T-helper 1 cell (primary cell): ENCODE measurements around the gene SLX9.

ENCODE experiments used
- DNase-seq, 5 donors: peaks; one replicate each; pipeline ENCODE4 v3.0.0-alpha.2; 2012 to 2020

The SLX9 gene

DNA sequence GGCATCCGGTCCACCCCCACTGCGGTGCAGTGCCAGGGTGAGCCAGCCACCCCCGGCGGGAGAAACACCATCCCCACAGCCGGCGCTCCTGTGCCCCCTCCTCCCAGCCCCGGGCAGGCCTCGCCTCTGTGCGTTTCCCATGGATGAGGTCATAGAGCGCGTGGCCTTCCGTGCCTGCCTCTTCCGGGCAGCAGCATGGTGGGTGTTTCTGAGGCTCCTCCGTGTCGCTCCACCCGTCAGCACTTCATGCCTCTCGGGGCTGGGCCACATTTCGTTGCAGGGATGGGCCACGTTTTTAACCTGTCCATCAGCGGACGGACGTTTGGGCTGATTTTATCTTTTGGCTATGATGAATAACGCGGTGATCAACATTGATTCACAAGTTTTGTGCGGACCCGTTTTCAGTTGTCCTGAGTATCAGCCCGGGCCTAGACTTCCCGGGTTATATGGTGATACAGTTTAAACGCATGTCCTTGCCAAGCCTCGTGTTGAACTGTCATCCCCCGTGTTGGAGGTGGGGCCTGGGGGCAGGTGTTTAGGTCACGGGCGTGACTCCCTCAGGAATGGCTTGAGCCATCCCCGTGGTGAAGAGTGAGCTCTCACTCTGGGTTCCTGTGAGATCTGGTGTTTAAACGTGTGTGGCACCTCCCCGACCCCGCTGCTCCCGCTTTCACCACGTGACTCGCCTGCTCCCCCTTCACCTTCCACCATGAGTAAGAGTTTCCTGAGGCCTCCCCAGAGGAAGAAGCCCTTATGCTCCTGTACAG lies 64.8 kb downstream of the SLX9 start:
- peak in 2 of 5 donors; percentile 1 to 5 for DNase-seq

- DNase-seq: no peak
Measured at GRCh38 chr21:45006536-45007095, 66.8 kb downstream of the SLX9 start.

DNA sequence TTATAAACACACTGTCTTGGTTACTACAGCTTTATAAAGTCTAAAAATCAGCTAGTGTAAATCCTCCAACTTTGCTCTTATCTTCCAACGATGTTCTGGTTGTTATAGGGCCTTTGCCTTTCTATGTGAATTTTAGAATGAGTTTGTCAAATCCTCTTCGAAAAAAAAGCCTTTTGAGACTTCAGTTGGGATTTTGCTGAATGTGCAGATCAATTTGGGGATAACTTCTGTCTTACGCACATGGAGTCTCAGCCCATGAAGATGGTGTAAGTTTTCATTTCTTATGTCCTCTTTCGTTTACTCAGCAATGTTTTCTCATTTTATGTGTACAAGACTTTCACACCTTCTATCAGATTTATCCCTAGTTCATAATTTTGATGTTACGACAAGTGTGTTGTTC lies 69.8 kb downstream of the SLX9 start:
- DNase-seq: no peak

- no peak for DNase-seq
Measured at GRCh38 chr21:45010096-45010495, 70.3 kb downstream of the SLX9 start.

- no peak for DNase-seq
Measured at GRCh38 chr21:45010860-45011259, 71.0 kb downstream of the SLX9 start.

GRCh38 chr21:45011426-45011825 lies 71.6 kb downstream of the SLX9 start:
- DNase-seq: peak in 1 of 5 donors; percentile 8

- DNase-seq: peak in 1 of 5 donors; percentile 5
Measured at GRCh38 chr21:45011911-45012661, 72.3 kb downstream of the SLX9 start.

- DNase-seq: peak in 2 of 5 donors; percentile 3 to 5
Measured at GRCh38 chr21:45012662-45013259, 72.9 kb downstream of the SLX9 start.

DNA sequence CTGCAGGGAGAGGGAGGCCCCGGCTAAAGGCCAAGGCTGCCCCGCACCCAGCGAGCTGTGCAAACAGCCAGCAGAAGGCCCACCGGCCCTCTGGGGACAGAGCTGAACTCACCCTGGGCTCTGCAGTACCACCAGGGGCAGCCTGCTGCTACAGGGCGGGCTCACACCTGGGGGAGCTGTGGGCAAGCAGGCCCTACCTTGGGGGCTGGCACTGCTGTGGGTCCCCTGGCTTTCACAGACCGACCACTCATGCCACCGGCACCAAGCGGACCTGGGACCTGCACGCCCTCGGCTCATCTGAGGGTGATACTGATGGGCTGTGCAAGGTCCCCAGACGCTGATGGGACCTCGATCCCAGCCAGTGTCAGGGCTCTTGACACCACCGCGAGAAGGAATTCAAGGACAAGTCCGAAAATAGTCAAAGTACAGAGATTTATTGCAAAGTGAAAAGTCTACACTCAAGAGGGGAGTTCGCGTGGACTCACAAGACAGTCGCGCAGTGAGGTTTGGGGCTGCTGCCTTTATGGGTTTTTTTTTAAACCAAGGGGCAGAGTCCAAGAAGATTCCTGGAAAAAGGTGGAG lies 73.5 kb downstream of the SLX9 start:
- peak in 1 of 5 donors; percentile 8 for DNase-seq

DNA sequence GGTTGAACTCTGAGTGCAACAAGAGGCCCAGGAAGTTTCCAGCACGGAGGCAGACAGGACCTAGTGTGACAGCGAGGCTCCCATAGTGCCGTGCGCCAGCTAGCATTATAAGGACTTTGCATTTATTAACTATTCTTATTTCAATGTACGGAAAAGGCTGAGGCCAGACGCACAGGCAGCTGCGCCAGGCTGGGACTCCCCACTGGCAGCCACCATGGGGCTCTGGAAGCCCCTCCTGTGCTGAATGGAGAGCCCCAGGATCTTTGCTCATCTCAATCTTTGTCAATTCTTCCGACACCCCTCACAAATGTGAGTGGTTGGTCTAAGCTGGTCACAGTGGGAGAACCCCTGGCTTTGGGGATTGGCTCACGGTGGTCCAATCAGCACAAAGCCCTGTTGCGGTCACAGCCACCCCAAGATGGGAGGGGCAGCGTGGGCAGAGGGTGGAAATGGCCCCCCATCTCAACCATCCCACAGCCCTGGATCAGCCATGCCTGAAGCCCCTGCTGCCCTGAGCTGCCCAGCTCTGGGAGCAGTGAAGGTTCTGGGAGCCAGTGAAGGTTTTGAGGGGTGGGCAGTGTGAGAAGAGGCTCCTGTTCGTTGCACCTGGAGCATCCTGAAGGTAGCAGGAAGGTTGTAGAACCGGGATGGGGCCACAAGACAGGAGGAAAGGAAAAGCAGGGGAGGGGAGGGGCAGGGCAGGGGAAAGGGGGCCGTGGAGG lies 75.1 kb downstream of the SLX9 start:
- peak in 1 of 5 donors; percentile 4 for DNase-seq

DNA sequence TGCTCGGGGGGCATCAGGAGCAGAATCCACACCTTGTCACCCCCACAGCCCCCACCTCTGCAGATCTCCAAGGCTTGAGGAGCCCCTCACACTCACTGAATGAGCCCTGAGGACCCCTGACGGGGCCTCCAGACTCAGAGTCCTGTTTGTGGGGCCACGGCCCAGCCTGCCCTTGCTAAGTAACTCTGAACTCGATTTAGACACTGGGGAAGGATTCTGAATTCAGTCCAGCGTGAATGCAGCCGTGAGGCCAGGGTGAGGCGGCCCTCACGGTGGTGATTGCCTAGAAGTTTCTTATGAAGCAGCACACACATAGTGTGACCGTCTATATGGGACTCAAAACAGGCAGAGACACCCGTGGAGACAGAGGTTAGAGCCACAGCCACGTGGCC lies 75.6 kb downstream of the SLX9 start:
- no peak for DNase-seq

- no peak for DNase-seq
Measured at GRCh38 chr21:45016031-45016405, 76.2 kb downstream of the SLX9 start.

GRCh38 chr21:45016406-45017038 lies 76.7 kb downstream of the SLX9 start:
- no peak for DNase-seq

GRCh38 chr21:45017039-45017960 lies 77.5 kb downstream of the SLX9 start:
- no peak for DNase-seq

DNA sequence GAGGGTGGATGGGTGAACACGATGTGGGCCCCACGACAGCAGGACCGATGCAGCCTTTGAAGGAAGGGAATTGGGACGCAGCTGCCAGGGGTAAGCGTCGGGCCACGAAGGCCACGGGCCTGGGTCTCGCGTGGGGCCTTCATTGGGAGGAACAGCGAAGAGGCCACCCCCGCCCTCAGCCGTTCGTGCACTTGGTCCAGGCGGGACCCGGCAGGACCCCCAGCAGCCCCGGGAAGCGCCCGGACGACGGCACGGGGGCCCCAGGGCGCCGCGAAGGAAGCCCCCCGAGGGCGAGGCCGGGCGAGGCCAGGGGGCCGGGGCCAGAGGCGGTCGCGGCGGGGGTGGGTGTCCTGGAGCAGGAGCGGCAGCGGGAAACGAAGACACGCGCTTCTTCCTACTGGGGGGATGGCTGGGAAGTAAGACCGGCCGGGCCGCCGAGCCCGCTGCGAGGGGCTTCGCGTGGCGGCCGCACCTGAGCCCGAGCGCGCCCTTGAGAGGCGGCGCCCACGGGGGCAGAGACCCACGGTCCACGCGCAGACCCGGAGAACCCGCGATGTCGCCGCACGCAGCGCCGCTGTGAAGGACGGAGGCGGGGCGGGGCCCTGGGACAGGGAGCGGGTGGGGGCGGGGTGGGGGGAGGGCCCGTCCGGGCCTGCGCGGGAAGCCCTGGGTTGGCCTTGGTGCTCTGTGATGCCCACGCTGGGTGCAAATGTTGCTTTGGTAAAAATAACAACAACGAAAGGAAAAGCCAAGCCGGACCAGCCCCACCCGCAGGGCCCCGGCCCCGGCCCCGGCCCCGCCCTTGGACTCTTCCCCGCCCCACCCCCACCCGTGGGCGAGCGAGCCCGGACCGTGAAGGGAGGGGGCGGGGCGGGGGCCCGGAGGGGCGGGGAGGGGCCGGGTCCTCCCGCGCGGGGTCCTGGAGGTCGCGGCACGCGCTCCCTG lies 78.6 kb downstream of the SLX9 start:
- no peak for DNase-seq

DNA sequence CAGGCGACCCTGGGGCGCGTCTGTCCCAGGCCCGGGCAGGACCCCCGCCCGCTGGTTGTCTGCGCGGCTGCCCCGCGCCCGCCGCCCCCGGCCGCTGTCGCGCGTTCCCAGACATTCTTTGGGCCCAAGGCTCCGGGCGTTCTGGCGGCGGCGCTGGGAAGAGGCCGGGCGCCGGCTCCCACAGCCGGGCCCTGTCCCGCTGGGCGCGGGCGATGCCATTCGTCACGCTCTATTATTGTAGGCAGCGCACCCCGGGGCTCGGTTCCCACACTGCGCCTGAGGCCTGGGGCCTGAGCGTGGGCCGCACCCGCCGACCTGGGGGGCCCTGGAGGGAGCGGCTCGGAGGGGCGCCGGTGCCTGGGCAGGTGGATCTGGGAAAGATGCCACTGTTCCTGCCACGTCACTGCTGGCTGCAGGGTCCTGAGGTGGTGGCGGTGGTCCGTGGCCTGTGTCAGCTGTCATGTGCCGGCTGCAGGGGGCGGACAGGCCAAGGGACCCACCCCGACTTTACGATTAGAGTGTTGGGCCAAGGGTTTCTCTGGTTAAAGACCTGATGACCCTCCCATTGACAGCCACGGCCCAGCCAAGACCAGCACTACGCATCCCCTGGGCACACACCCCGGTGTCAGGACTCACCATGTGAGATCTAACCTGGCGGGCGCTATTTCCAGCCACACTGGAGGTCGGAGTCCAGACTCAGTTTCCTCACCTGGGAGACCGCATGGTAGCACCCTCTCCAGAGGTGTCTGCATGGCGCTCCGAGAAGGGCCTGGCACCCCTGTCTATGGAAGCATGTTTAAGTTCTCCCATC lies 79.5 kb downstream of the SLX9 start:
- DNase-seq: no peak

DNA sequence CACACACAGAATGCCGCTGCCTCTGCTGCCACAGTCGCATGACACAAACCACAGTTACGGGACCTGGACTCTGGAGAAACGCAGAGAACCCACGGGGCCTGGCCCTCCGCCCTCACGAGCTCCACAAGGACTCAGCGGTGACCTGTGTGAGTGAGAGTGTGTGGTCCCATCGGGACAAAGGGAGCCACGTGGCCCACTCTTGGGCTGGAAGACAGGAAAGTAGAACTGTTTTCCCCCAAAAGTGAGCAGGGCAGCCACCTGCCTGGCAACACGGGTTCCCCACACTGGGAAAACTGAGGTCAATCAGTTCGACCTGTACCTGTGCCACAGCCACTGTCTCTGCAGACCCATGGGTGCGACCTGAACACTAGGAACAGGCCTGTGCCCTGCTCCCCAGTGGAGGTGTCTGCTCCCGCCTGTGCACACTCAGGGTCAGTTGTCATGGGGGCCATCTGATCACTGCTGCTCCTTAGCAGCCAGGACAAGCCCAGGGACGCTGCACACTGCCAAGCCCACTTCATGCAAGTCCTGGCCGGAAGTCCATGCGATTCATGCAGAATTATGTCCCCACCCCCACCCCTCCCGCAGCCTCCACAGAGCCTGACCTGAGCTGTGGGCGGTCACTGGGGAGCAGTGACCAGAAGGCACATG lies 80.2 kb downstream of the SLX9 start:
- DNase-seq: no peak
